AG09309 (cell line): ENCODE data around the gene SUPT20HL1.

Experiments
- DNase-seq: peaks from one replicate; pipeline ENCODE4 v3.0.0-alpha.2; 2010; ENCODE audit warnings: low read depth
- H3K4me3 ChIP-seq: 2 replicates; pipeline ENCODE4 v1.5.1; 2011; ENCODE audit warnings: mild to moderate bottlenecking, low read depth, low read length, moderate library complexity; ENCODE audit not compliant: control insufficient read depth
- CTCF ChIP-seq: IDR thresholded peaks from 2 replicates; pipeline ENCODE4 v1.5.1; 2011; ENCODE audit warnings: mild to moderate bottlenecking, low read depth, low read length, inconsistent platforms; ENCODE audit not compliant: insufficient read depth, control insufficient read depth; ENCODE audit errors: missing control alignments

SUPT20HL1 gene

GRCh38 chrX:24387724-24388123, 27.3 kb downstream of the SUPT20HL1 start:
- no peak overlapping the region for H3K4me3 ChIP-seq
- TF ChIP-seq CTCF, result no peak
- DNase-seq, result no peak

- no peak for DNase-seq
- no peak for TF ChIP-seq CTCF
- H3K4me3 ChIP-seq, result no peak overlapping the region
Observed at GRCh38 chrX:24391389-24391788, 30.9 kb downstream of the SUPT20HL1 start.

- DNase-seq, result no peak
- H3K4me3 ChIP-seq, result no peak overlapping the region
- TF ChIP-seq CTCF, result no peak
Observed at GRCh38 chrX:24391843-24392242, 31.4 kb downstream of the SUPT20HL1 start.

GRCh38 chrX:24392709-24393108, 32.3 kb downstream of the SUPT20HL1 start:
- no peak for DNase-seq
- H3K4me3 ChIP-seq, result no peak overlapping the region
- TF ChIP-seq CTCF, result no peak

GRCh38 chrX:24395775-24396174, 35.3 kb downstream of the SUPT20HL1 start:
- H3K4me3 ChIP-seq, result no peak overlapping the region
- peak; percentile 78 for TF ChIP-seq CTCF
- DNase-seq, result peak; percentile 55

GRCh38 chrX:24396236-24396930, 35.9 kb downstream of the SUPT20HL1 start:
- TF ChIP-seq CTCF, result no peak

More at GRCh38 chrX:24396236-24396930, 35.9 kb downstream of the SUPT20HL1 start:
- no peak overlapping the region for H3K4me3 ChIP-seq
- peak; percentile 55 for DNase-seq
